Testis (tissue), 3 donors: ENCODE data around the gene MACROD2. TPM values are rescaled to one million over a fixed set of nuclear protein-coding genes. Genes with fewer than 3 reads are reported as not detected.
"Not testable (repeated sequence)": the region's sequence is repeated elsewhere in the genome, so short reads cannot be mapped to it uniquely, and the experiment has no call there.

Source experiments
- DNase-seq: peaks from one replicate; pipeline ENCODE4 v3.0.0-alpha.2; 2019
- H3K27ac ChIP-seq, 2 donors: fragments of 200-600 bp; sonication (generic); one replicate each; pipeline ENCODE4 v1.5.1; 2019
- H3K27me3 ChIP-seq: fragments of 200-600 bp; sonication (generic); one replicate; pipeline ENCODE4 v1.5.1; 2019
- H3K36me3 ChIP-seq: fragments of 200-600 bp; sonication (generic); one replicate; pipeline ENCODE4 v1.5.1; 2017; ENCODE audit warnings: low read depth; ENCODE audit errors: missing control alignments
- H3K4me1 ChIP-seq: fragments of 200-600 bp; sonication (generic); one replicate; pipeline ENCODE4 v1.5.1; 2019
- H3K4me3 ChIP-seq, 2 donors: fragments of 200-600 bp; sonication (generic); one replicate each; pipeline ENCODE4 v1.5.1; 2017 to 2019
- H3K9me3 ChIP-seq: fragments of 200-600 bp; sonication (generic); one replicate; pipeline ENCODE4 v1.5.1; 2017
- CTCF ChIP-seq, 3 experiments: fragments of 450-650 bp in 2 of 3; fragments of 200-600 bp in 1 of 3; sonication (generic) in 1 of 3; IDR thresholded peaks; one replicate each; pipeline ENCODE4 v1.5.1; 2016 to 2019; ENCODE audit warnings: antibody characterized with exemption in 3 of 3, mild to moderate bottlenecking in 2 of 3, moderate library complexity in 1 of 3
- POLR2A ChIP-seq: fragments of 450-650 bp; IDR thresholded peaks from one replicate; pipeline ENCODE4 v1.6.1; 2017; ENCODE audit warnings: antibody characterized with exemption, mild to moderate bottlenecking, moderate library complexity
- WGBS, 2 donors: methylation state at CpG; one replicate each; pipeline ENCODE4 v1.1.5; 2018; 5-methylcytosine and 5-hydroxymethylcytosine counted together
- intact Hi-C: fragments of 100-400 bp; cut with DNase I; formaldehyde crosslinking; loops from one replicate; pipeline ENCODE4 v1.15.1; 2023; ENCODE audit warnings: low total_unique reads
- polyA plus RNA-seq: library from polyadenylated mRNA; stranded (reverse); fragments of 350-450 nt; fragmentation: Illumina TruSeq; extraction: RNeasy Lipid Tissue Mini Kit (QIAGEN cat#74804); gene quantifications from one replicate; pipeline ENCODE4 v1.2.3, GENCODE V29; 2014; ENCODE audit warnings: low read depth, low replicate concordance; ENCODE audit not compliant: insufficient read depth
- total RNA-seq, 2 donors: library from RNA; depleted of rRNA; stranded (reverse); fragments of >200 nt; gene quantifications; one replicate each; pipeline ENCODE4 v1.2.3, GENCODE V29; 2016

Gene MACROD2
- total and polyA plus RNA-seq, 3 donors from 2014 or later: 12.6 to 20.6 (median 16.8) TPM

- no peaks in the 10 kb centered on the region for H3K27me3 ChIP-seq
- DNase-seq: no peak
- no peak for TF ChIP-seq CTCF (IDR thresholded peaks at IDR 0.05)
- no peak for TF ChIP-seq POLR2A
- intact Hi-C loops: no loop called here
- no peaks in the 10 kb centered on the region for H3K36me3 ChIP-seq
- no peak overlapping the region for H3K4me3 ChIP-seq
- H3K27ac ChIP-seq: no peak overlapping the region
- no peaks in the 10 kb centered on the region for H3K4me1 ChIP-seq
- WGBS, 2 donors: 94 to 96% methylated on average over 3 of the region's 3 CpGs
- H3K9me3 ChIP-seq: no peaks in the 10 kb centered on the region
Observed at GRCh38 chr20:15188415-15188814, 1193.1 kb downstream of the MACROD2 start.

- H3K36me3 ChIP-seq: no peaks in the 10 kb centered on the region
- TF ChIP-seq POLR2A (no peak), CTCF (IDR thresholded peaks at IDR 0.05) (no peak)
- H3K27ac ChIP-seq: no peak overlapping the region
- intact Hi-C loops: no loop called here
- H3K4me3 ChIP-seq: no peak overlapping the region
- DNase-seq: no peak
- no peaks in the 10 kb centered on the region for H3K9me3 ChIP-seq
- 72% methylated on average over 4 of the region's 4 CpGs for WGBS, 2 donors
- H3K27me3 ChIP-seq: no peaks in the 10 kb centered on the region
- H3K4me1 ChIP-seq: no peaks in the 10 kb centered on the region
Observed at GRCh38 chr20:15191082-15191723, 1195.9 kb downstream of the MACROD2 start.

GRCh38 chr20:15195378-15195777, 1200.1 kb downstream of the MACROD2 start:
- Histone ChIP-seq H3K27ac (no peak overlapping the region), H3K4me3 (no peak overlapping the region), H3K27me3 (no peaks in the 10 kb centered on the region), H3K36me3 (no peaks in the 10 kb centered on the region), H3K4me1 (no peaks in the 10 kb centered on the region), H3K9me3 (no peaks in the 10 kb centered on the region)
- intact Hi-C loops: no loop called here
- TF ChIP-seq POLR2A: no peak
- TF ChIP-seq CTCF (IDR thresholded peaks at IDR 0.05): no peak
- WGBS, 2 donors: 94 to 97% methylated on average over 4 of the region's 4 CpGs
- DNase-seq: no peak

GRCh38 chr20:15196547-15197255, 1201.4 kb downstream of the MACROD2 start:
- no peak overlapping the region for H3K27ac ChIP-seq
- TF ChIP-seq CTCF (IDR thresholded peaks at IDR 0.05) (no peak), POLR2A (no peak)
- WGBS, 2 donors: 81 to 86% methylated on average over 3 of the region's 3 CpGs
- H3K4me1 ChIP-seq: no peaks in the 10 kb centered on the region
- no peaks in the 10 kb centered on the region for H3K27me3 ChIP-seq
- no peak for DNase-seq
- H3K9me3 ChIP-seq: no peaks in the 10 kb centered on the region
- intact Hi-C loops: no loop called here
- no peaks in the 10 kb centered on the region for H3K36me3 ChIP-seq
- no peak overlapping the region for H3K4me3 ChIP-seq

- H3K27me3 ChIP-seq, H3K4me1 ChIP-seq, H3K9me3 ChIP-seq, intact Hi-C loops, H3K4me3 ChIP-seq, H3K36me3 ChIP-seq, H3K27ac ChIP-seq, DNase-seq: not testable (repeated sequence)
- WGBS, 2 donors: 94 to 95% methylated on average over 6 to 10 of the region's 10 CpGs
Observed at GRCh38 chr20:15198017-15198416, 1202.7 kb downstream of the MACROD2 start.
